Activated CD8-positive, alpha-beta memory T cell treated with anti-CD3 and anti-CD28 coated beads, Interleukin-2, amount 50 U/mL, for 48 hours (primary cell): Measurements from ENCODE around the gene CDH4.

Experiments
- DNase-seq: peaks from one replicate; pipeline ENCODE4 v3.0.0-alpha.2; 2020

CDH4 gene

GRCh38 chr20:61332016-61332975 lies 80.2 kb downstream of the CDH4 start:
- no peak for DNase-seq

- no peak for DNase-seq
These were observed 81.5 kb downstream of the CDH4 start for GRCh38 chr20:61333484-61334108.

GRCh38 chr20:61340157-61340556 lies 88.1 kb downstream of the CDH4 start:
- no peak for DNase-seq

- DNase-seq, result no peak
These were observed 89.5 kb downstream of the CDH4 start for GRCh38 chr20:61341605-61342004.

- DNase-seq, result no peak
These were observed 91.9 kb downstream of the CDH4 start for GRCh38 chr20:61343934-61344333.

GRCh38 chr20:61345656-61346055 lies 93.6 kb downstream of the CDH4 start:
- DNase-seq, result no peak

GRCh38 chr20:61346996-61347395 lies 94.9 kb downstream of the CDH4 start:
- DNase-seq, result no peak

GRCh38 chr20:61347443-61347842 lies 95.4 kb downstream of the CDH4 start:
- no peak for DNase-seq

- DNase-seq, result no peak
These were observed 97.5 kb downstream of the CDH4 start for GRCh38 chr20:61349447-61350165.

- DNase-seq, result no peak
These were observed 98.6 kb downstream of the CDH4 start for GRCh38 chr20:61350500-61351250.

GRCh38 chr20:61352346-61353260 lies 100.5 kb downstream of the CDH4 start:
- no peak for DNase-seq

GRCh38 chr20:61353261-61354000 lies 101.4 kb downstream of the CDH4 start:
- DNase-seq, result no peak

- DNase-seq, result no peak
These were observed 101.9 kb downstream of the CDH4 start for GRCh38 chr20:61354001-61354390.

GRCh38 chr20:61354501-61354900 lies 102.4 kb downstream of the CDH4 start:
- DNase-seq, result no peak

GRCh38 chr20:61354901-61355495 lies 102.9 kb downstream of the CDH4 start:
- DNase-seq, result no peak

- DNase-seq, result no peak
These were observed 103.5 kb downstream of the CDH4 start for GRCh38 chr20:61355585-61355984.

GRCh38 chr20:61356196-61356595 lies 104.1 kb downstream of the CDH4 start:
- no peak for DNase-seq

- no peak for DNase-seq
These were observed 105.1 kb downstream of the CDH4 start for GRCh38 chr20:61357119-61357518.

- DNase-seq, result no peak
These were observed 107.2 kb downstream of the CDH4 start for GRCh38 chr20:61359254-61359653.

- no peak for DNase-seq
These were observed 108.2 kb downstream of the CDH4 start for GRCh38 chr20:61360296-61360695.

- no peak for DNase-seq
These were observed 108.9 kb downstream of the CDH4 start for GRCh38 chr20:61360940-61361339.
